ENCODE results near the gene MARCHF4.

Gene MARCHF4

GRCh38 chr2:216344206-216344949 is 27.9 kb downstream of the MARCHF4 start:
- TF ChIP-seq YY1 (IDR thresholded peaks at IDR 0.05; ENCODE audit: low read depth) = no peak
- no peak for TF ChIP-seq MAX (IDR thresholded peaks at IDR 0.05)
- TF ChIP-seq FOXM1 (IDR thresholded peaks at IDR 0.05; ENCODE audit: borderline replicate concordance, low read depth) = no peak
- TF ChIP-seq, protein P1, sequence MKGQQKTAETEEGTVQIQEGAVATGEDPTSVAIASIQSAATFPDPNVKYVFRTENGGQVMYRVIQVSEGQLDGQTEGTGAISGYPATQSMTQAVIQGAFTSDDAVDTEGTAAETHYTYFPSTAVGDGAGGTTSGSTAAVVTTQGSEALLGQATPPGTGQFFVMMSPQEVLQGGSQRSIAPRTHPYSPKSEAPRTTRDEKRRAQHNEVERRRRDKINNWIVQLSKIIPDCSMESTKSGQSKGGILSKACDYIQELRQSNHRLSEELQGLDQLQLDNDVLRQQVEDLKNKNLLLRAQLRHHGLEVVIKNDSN (IDR thresholded peaks at IDR 0.05) = no peak
- TF ChIP-seq REST (IDR thresholded peaks at IDR 0.05; ENCODE audit: low read depth) = no peak
- TF ChIP-seq EGR1 (IDR thresholded peaks at IDR 0.05) = no peak
- no peak for TF ChIP-seq NFIC (IDR thresholded peaks at IDR 0.05)
- no peak for TF ChIP-seq RAD21 (IDR thresholded peaks at IDR 0.05; ENCODE audit: low read depth)
- TF ChIP-seq TAF1 (IDR thresholded peaks at IDR 0.05; ENCODE audit: low read depth) = no peak
- no peak for TF ChIP-seq CREB1 (IDR thresholded peaks at IDR 0.05; ENCODE audit: low read depth)
- TF ChIP-seq TEAD4 (IDR thresholded peaks at IDR 0.05) = no peak
- no peak for TF ChIP-seq TCF12 (IDR thresholded peaks at IDR 0.05; ENCODE audit: low read depth)
- no peak for TF ChIP-seq EP300 (IDR thresholded peaks at IDR 0.05; ENCODE audit: borderline replicate concordance)

- no peak for TF ChIP-seq MAX (IDR thresholded peaks at IDR 0.05)
- TF ChIP-seq CEBPB (IDR thresholded peaks at IDR 0.05) = no peak
- TF ChIP-seq ZBTB7A (IDR thresholded peaks at IDR 0.05; ENCODE audit: low read depth) = no peak
- no peak for TF ChIP-seq RAD21 (IDR thresholded peaks at IDR 0.05; ENCODE audit: low read depth)
- TF ChIP-seq, protein P1 (IDR thresholded peaks at IDR 0.05) = no peak
- no peak for TF ChIP-seq FOXM1 (IDR thresholded peaks at IDR 0.05; ENCODE audit: borderline replicate concordance, low read depth)
Observed at GRCh38 chr2:216343221-216343980, 28.9 kb downstream of the MARCHF4 start.

DNA sequence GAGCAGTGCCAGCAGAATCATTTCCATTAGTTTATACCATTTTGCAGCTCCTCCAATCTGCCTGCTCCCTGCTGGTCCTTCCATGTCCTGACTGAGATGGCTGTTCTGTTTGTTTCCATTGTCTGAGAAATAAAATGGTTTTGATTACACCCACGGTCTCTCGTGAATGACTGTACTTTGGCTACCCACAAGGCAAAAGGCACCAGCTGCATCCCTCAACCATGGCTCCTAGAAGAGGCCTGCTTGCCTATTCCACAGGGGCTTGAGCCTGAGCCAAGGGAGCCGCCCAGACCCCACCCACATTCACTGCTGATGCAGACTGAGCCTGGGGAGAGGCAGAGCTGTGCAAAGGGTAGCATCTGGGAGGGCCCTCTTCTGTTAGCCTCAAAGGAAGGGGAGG is 31.2 kb downstream of the MARCHF4 start:
- TF ChIP-seq REST (IDR thresholded peaks at IDR 0.05; ENCODE audit: low read depth) (no peak), EP300 (IDR thresholded peaks at IDR 0.05; ENCODE audit: borderline replicate concordance) (no peak), TEAD4 (IDR thresholded peaks at IDR 0.05) (no peak), MAX (IDR thresholded peaks at IDR 0.05) (no peak), YY1 (IDR thresholded peaks at IDR 0.05; ENCODE audit: low read depth) (no peak), FOXM1 (IDR thresholded peaks at IDR 0.05; ENCODE audit: borderline replicate concordance, low read depth) (no peak), NFIC (IDR thresholded peaks at IDR 0.05) (no peak), CEBPB (IDR thresholded peaks at IDR 0.05) (no peak), CREB1 (IDR thresholded peaks at IDR 0.05; ENCODE audit: low read depth) (no peak), ZBTB7A (IDR thresholded peaks at IDR 0.05; ENCODE audit: low read depth) (no peak), EGR1 (IDR thresholded peaks at IDR 0.05) (no peak)
- TF ChIP-seq, protein P1 (IDR thresholded peaks at IDR 0.05) = no peak

GRCh38 chr2:216340280-216340631 is 32.0 kb downstream of the MARCHF4 start:
- TF ChIP-seq EGR1 (IDR thresholded peaks at IDR 0.05) = no peak
- TF ChIP-seq NFIC (IDR thresholded peaks at IDR 0.05) = no peak
- TF ChIP-seq TAF1 (IDR thresholded peaks at IDR 0.05; ENCODE audit: low read depth) = no peak
- TF ChIP-seq, protein P1 (IDR thresholded peaks at IDR 0.05) = no peak
- TF ChIP-seq RAD21 (IDR thresholded peaks at IDR 0.05; ENCODE audit: low read depth) = no peak
- TF ChIP-seq ZBTB7A (IDR thresholded peaks at IDR 0.05; ENCODE audit: low read depth) = no peak
- no peak for TF ChIP-seq TEAD4 (IDR thresholded peaks at IDR 0.05)
- TF ChIP-seq REST (IDR thresholded peaks at IDR 0.05; ENCODE audit: low read depth) = no peak
- TF ChIP-seq CREB1 (IDR thresholded peaks at IDR 0.05; ENCODE audit: low read depth) = no peak
